ENCODE data around the gene CTXND1. TPM values are rescaled to one million over a fixed set of nuclear protein-coding genes. Genes with fewer than 3 reads are reported as not detected.
"Not testable (repeated sequence)": the region's sequence is repeated elsewhere in the genome, so short reads cannot be mapped to it uniquely, and the experiment has no call there.

CTXND1 gene
- total and polyA plus RNA-seq, 2 donors (not counting 1 experiment from before 2014, with no cell fraction given) = under 0.01 to 0.01 TPM

- DNase-seq (ENCODE audit: low read depth in 2 of 2) = no peak
- Histone ChIP-seq H2AFZ (ENCODE audit: low read length) (no peak overlapping the region), H3K27me3 (ENCODE audit: control insufficient read depth, insufficient read depth, low read length) (no peaks in the 10 kb centered on the region), H3K4me2 (ENCODE audit: extremely low read depth, insufficient read depth, low read length) (no peak overlapping the region), H3K4me1 (ENCODE audit: control insufficient read depth, extremely low read depth, insufficient read depth, low read length) (peaks cover 17% of the 10 kb centered on the region), H3K79me2 (ENCODE audit: control insufficient read depth, insufficient read depth, low read length) (no peaks in the 10 kb centered on the region), H4K20me1 (ENCODE audit: control insufficient read depth, extremely low read depth, insufficient read depth, low read length) (no peaks in the 10 kb centered on the region), H3K36me3 (ENCODE audit: control insufficient read depth, insufficient read depth, low read length) (peaks cover 8% of the 10 kb centered on the region), H3K27ac (ENCODE audit: insufficient read depth, low read length) (no peak overlapping the region), H3K9me3 (ENCODE audit: control insufficient read depth, insufficient read depth, low read depth, low read length) (no peaks in the 10 kb centered on the region), H3K4me3 (replicated peaks in 1 of 4; ENCODE audit: control extremely low read depth in 1 of 4, insufficient read depth in 1 of 4, low read depth in 3 of 4, low read length in 4 of 4) (no peak overlapping the region), H3K9ac (ENCODE audit: insufficient read depth, low read length) (no peak overlapping the region)
- TF ChIP-seq EZH2 (IDR thresholded peaks at IDR 0.05; ENCODE audit: low read length, missing control alignments) = no peak
- no peak for TF ChIP-seq CTCF (conservative IDR thresholded peaks at IDR 0.05 in 1 of 2, IDR thresholded peaks at IDR 0.05 in 1 of 2; ENCODE audit: low read depth in 1 of 2, low read length in 2 of 2)
Observed at GRCh38 chr15:80157215-80157614, 94.8 kb downstream of the CTXND1 start.

- H4K20me1 ChIP-seq (ENCODE audit: control insufficient read depth, extremely low read depth, insufficient read depth, low read length) = no peaks in the 10 kb centered on the region
- H3K36me3 ChIP-seq (ENCODE audit: control insufficient read depth, insufficient read depth, low read length) = peaks cover 8% of the 10 kb centered on the region
- DNase-seq (ENCODE audit: low read depth in 2 of 2) = no peak
- no peak overlapping the region for H3K4me2 ChIP-seq (ENCODE audit: extremely low read depth, insufficient read depth, low read length)
- no peaks in the 10 kb centered on the region for H3K9me3 ChIP-seq (ENCODE audit: control insufficient read depth, insufficient read depth, low read depth, low read length)
- H3K4me3 ChIP-seq (replicated peaks in 1 of 4; ENCODE audit: control extremely low read depth in 1 of 4, insufficient read depth in 1 of 4, low read depth in 3 of 4, low read length in 4 of 4) = no peak overlapping the region
- H3K27me3 ChIP-seq (ENCODE audit: control insufficient read depth, insufficient read depth, low read length) = no peaks in the 10 kb centered on the region
- no peak for TF ChIP-seq EZH2 (IDR thresholded peaks at IDR 0.05; ENCODE audit: low read length, missing control alignments)
- no peak for TF ChIP-seq CTCF (conservative IDR thresholded peaks at IDR 0.05 in 1 of 2, IDR thresholded peaks at IDR 0.05 in 1 of 2; ENCODE audit: low read depth in 1 of 2, low read length in 2 of 2)
- no peak overlapping the region for H2AFZ ChIP-seq (ENCODE audit: low read length)
- H3K9ac ChIP-seq (ENCODE audit: insufficient read depth, low read length) = no peak overlapping the region
- H3K27ac ChIP-seq (ENCODE audit: insufficient read depth, low read length) = no peak overlapping the region
- H3K4me1 ChIP-seq (ENCODE audit: control insufficient read depth, extremely low read depth, insufficient read depth, low read length) = peaks cover 17% of the 10 kb centered on the region
- H3K79me2 ChIP-seq (ENCODE audit: control insufficient read depth, insufficient read depth, low read length) = no peaks in the 10 kb centered on the region
Observed at GRCh38 chr15:80156176-80156720, 95.8 kb downstream of the CTXND1 start.

GRCh38 chr15:80155378-80156175, 96.4 kb downstream of the CTXND1 start:
- not testable (repeated sequence) for H3K4me3 ChIP-seq (replicated peaks in 1 of 4; ENCODE audit: control extremely low read depth in 1 of 4, insufficient read depth in 1 of 4, low read depth in 3 of 4, low read length in 4 of 4)
- DNase-seq (ENCODE audit: low read depth in 2 of 2) = peak in 1 of 2 donors; percentile 64

More at GRCh38 chr15:80155378-80156175, 96.4 kb downstream of the CTXND1 start:
- not testable (repeated sequence) for H3K9ac ChIP-seq (ENCODE audit: insufficient read depth, low read length); H3K79me2 ChIP-seq (ENCODE audit: control insufficient read depth, insufficient read depth, low read length); H3K27me3 ChIP-seq (ENCODE audit: control insufficient read depth, insufficient read depth, low read length); H3K36me3 ChIP-seq (ENCODE audit: control insufficient read depth, insufficient read depth, low read length); H3K4me2 ChIP-seq (ENCODE audit: extremely low read depth, insufficient read depth, low read length); H2AFZ ChIP-seq (ENCODE audit: low read length); H3K9me3 ChIP-seq (ENCODE audit: control insufficient read depth, insufficient read depth, low read depth, low read length); H3K27ac ChIP-seq (ENCODE audit: insufficient read depth, low read length); H4K20me1 ChIP-seq (ENCODE audit: control insufficient read depth, extremely low read depth, insufficient read depth, low read length)
- H3K4me1 ChIP-seq (ENCODE audit: control insufficient read depth, extremely low read depth, insufficient read depth, low read length) = peaks cover 13% of the 10 kb centered on the region

All from fibroblast of lung (primary cell).